Measurements from ENCODE around the gene GRAMD1B. TPM values are rescaled to one million over a fixed set of nuclear protein-coding genes. Genes with fewer than 3 reads are reported as not detected.
A peak's percentile ranks its signal among the peaks of the same experiment; 100 is the strongest.
"Not testable (repeated sequence)": the region's sequence is repeated elsewhere in the genome, so short reads cannot be mapped to it uniquely, and the experiment has no call there.

GRAMD1B gene
- total RNA-seq, 1 donor from 2014 or later = 19.0 TPM

DNA sequence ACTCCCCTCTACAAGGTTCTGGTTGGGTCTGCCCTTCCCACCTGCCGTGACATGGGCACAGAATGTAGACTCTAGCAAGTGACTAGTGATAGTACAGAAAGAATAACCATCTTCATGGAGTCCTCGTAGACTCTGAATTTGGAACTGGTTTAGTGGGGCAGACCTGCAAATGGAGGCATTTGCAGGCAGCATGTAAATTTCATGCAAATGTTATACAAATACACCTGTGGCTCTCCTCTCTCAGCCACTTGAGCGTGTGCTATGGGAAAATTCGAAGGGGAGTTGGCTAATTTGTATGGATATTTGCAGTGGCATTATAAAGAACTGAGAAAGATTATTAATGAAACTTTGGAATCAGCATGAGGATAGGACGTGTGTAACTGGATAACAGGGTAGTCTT is 139.3 kb downstream of the GRAMD1B start:
- no peak for DNase-seq

DNA sequence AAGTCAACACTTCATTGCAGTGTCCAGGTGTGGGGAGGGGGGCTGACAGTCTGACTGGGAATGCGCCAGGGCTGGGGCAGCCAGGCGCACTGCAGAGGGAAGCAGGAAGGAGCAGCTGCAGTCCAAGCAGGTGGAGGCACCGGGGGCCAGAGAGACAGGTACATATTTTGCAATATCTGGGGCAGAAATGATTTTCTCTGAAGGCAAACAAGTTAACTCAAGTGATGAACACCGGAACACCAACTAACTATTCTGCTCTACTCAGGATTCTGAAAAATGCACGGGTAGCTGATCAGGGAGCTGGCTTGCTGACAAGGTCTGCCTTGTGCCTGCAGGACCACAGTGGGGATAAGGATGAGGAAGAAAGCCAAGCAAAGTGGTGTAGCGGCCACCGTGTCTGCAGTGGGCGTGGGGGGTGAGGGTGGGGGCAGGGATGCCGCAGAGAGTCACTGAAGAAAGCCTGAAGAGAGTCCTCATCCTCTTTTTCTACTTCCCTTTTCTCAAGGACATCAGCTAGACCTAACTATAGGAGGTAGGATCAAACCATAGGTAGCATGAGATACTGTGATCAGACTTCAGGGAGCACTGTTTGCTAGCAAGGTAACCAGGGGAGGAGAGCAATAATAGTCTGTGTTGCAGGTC is 141.0 kb downstream of the GRAMD1B start:
- intact Hi-C loops (cut with DNase I) = no loop called here
- DNase-seq = no peak
- no peak for ATAC-seq (ENCODE audit: poor library complexity)

More for the DNA sequence above, 139.3 kb downstream of the GRAMD1B start:
- ATAC-seq (ENCODE audit: poor library complexity) = no peak
- intact Hi-C loops (cut with DNase I) = no loop called here

DNA sequence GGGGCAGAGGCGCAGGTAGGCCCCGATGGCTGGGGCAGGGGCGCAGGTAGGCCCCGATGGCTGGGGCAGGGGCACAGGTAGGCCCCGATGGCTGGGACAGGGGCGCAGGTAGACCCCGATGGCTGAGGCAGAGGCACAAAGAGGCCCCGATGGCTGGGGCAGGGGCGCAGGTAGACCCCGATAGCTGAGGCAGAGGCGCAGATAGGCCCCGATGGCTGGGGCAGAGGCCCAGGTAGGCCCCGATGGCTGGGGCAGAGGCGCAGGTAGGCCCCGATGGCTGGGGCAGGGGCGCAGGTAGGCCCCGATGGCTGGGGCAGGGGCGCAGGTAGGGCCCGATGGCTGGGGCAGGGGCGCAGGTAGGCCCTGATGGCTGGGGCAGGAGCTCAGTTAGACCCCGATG is 142.7 kb downstream of the GRAMD1B start:
- intact Hi-C loops (cut with DNase I); ATAC-seq (ENCODE audit: poor library complexity); DNase-seq: not testable (repeated sequence)

DNA sequence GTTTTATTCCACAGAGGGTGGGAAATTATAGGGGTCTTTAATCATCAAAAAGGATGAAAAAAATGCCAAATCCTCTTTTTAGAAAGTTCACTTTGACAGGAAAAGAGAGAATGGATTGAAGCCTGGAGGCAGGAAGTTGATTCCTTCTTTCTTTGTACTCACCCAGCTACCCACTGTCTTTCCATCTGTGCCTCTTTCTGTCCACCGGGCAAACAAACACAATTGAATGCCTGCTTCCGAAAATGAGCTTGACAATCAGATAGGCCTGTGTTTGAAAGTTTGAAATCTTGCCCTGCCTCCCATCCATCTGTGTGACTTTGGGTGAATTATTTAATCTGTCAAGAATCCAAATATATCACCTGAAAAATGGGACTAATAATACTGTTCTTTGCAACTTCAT is 143.2 kb downstream of the GRAMD1B start:
- intact Hi-C loops (cut with DNase I) = no loop called here
- DNase-seq (no peak), ATAC-seq (ENCODE audit: poor library complexity) (no peak)

DNA sequence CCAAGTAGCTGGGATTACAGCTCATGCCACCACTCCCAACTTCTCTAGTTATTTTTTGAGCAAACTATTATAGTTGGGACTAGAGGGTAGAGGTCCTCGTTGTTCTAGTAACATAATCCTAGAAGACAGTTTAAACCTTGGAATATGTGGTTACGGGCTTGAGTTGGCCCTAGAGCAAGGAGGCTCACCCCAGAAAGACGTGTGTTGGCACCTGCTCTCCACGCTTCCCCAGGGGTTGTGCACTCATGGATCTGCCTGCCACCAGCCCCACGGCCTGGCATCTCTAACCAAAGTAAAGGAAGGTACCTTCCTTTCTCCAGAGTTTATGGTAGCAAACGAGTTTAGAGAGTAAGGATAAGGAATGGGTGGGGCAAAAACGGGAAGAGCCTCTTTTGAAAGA is 145.4 kb downstream of the GRAMD1B start:
- ATAC-seq (ENCODE audit: poor library complexity) = no peak
- intact Hi-C loops (cut with DNase I) = no loop called here
- DNase-seq = no peak

DNA sequence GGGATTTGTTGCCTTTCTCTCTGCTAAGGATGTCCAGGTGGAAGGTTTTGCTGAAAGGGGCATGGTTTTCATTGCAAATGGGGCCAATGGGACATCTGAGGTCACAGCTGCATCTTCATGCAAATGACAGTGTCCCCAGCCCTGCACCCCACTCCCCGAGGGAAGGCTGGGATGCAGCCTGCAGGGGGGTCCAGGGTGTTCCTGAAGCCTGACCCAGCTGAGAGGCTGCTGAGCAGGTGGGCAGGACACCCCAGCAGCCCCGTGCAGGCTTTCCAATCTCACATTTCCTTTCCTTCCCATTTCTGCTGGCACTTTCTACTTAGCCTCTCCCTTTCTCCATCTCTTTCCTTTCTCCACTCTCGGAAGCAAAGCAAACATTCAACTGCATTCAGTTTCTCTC is 146.0 kb downstream of the GRAMD1B start:
- intact Hi-C loops (cut with DNase I) = loop anchor here (2.0 kb wide), 1 partner anchor 65 kb away; no protein-coding TSS in a partner anchor
- no peak for ATAC-seq (ENCODE audit: poor library complexity)
- DNase-seq = no peak

DNA sequence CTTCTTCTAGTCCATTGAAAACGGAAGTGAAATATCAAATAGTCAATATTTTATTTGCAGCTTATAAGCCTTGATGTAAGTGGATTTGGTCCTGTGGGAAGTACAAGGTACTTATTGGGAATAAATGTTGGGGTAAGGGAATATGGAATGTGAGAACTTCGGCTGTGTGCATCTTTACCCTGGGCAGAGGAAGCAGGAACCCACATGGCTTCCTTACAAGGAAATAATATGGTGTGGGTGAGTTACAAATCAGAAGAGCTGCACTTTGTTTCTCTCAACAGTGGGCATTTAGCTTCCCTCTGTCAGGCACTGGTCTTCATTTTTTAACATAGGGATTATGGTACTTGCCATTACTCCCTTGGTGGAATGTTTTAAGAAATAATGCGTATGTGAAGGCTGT is 146.4 kb downstream of the GRAMD1B start:
- DNase-seq (no peak), ATAC-seq (ENCODE audit: poor library complexity) (no peak)
- intact Hi-C loops (cut with DNase I) = loop anchor here (2.0 kb wide), 1 partner anchor 66 kb away; no protein-coding TSS in a partner anchor

DNA sequence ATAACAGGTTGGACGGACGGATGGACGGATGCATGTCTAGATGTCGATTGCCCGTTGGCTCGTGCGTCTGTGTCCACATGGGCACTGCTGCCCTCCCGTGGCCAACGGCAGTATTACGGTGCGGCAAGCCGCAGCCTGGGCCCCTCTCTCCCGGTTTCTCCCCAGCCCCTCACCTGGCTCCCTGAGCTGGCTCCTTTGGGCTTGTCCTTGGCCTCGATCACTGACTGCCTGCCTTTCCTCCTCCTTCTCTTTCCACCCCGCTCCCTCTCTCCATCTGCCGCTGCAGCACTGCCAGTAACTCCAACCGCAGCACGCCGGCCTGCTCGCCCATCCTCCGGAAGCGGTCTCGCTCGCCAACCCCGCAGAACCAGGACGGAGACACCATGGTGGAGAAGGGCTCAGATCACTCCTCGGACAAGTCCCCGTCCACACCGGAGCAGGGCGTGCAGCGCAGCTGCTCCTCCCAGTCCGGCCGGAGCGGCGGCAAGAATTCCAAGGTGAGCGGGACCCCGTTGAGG is 147.1 kb downstream of the GRAMD1B start:
- ATAC-seq (ENCODE audit: poor library complexity) (peak; percentile 77), DNase-seq (peak; percentile 83)
- intact Hi-C loops (cut with DNase I) = loop anchor here (2.0 kb wide), 1 partner anchor 66 kb away; no protein-coding TSS in a partner anchor

DNA sequence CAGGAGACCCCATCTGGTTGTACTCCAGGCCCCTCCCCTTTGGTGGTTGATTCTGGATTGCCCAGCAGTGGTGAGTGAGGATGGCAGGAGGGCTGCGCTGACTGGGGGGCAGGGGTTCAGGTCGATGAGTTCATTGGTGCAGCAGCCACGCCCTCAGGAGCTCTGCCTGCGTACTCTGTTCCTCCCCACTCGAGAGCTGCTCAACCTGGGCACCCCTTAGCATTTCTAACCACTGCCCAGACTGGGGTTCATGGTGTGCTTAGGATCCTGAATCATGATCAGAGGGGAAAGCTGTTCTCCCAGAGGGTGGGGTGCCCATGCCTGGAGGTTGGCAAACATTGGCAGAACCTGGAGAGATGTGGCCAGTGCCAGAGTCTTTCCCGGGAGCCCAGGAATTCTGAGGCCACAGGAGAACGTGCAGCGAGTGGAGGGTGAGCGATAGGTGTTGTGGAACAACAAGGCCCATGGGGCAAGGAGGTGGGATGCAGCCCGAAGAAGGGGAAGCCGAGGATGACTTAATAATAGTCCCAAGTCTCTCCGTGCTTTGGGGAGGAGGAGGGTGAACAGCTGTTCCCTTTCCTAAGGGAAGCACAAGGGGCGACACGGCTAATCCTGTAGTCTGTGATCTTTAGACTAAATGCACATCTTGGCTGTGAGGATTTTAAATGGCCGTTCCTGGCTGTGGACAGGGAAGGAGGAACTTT is 148.9 kb downstream of the GRAMD1B start:
- DNase-seq = no peak
- intact Hi-C loops (cut with DNase I) = no loop called here

DNA sequence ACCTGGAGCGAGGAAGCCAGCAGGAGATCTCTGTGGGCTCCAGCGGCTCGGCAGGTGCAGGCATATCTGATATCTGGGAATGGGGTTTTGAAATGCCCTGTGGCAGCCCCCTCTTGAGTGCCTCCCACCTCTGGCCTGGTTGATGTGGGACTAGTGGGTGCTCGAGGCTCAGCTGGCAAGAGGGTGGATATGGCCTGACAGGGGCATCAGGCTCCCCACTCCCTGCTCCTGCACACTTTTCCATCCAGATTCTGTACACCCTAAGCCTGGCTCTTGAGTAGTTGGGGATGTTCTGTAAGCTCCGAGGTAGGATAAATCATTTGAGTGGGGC is 149.4 kb downstream of the GRAMD1B start:
- intact Hi-C loops (cut with DNase I) = no loop called here
- no peak for ATAC-seq (ENCODE audit: poor library complexity)
- no peak for DNase-seq

More for the DNA sequence above, 148.9 kb downstream of the GRAMD1B start:
- no peak for ATAC-seq (ENCODE audit: poor library complexity)

DNA sequence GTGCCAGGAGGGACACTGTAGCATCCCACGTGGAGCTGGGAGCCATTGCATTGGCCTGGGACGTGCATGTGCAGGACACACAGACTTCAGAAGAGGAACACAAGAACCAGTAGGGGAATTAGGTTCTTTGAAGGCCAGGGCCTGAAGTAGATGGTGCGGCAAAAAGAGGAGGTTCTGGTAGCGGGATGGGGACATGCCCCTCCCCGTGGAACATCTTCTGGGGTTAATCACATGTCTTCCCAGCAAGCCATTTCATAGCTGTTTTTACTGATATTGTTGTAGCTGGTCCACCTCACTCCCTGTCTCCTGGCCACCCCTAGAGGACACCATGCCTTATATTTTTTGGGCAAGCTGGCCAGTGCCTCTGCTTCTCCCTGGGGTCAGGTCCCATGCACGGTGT is 150.1 kb downstream of the GRAMD1B start:
- ATAC-seq (ENCODE audit: poor library complexity) (no peak), DNase-seq (no peak)
- intact Hi-C loops (cut with DNase I) = loop anchor here (2.0 kb wide), 1 partner anchor 127 kb away; no protein-coding TSS in a partner anchor

DNA sequence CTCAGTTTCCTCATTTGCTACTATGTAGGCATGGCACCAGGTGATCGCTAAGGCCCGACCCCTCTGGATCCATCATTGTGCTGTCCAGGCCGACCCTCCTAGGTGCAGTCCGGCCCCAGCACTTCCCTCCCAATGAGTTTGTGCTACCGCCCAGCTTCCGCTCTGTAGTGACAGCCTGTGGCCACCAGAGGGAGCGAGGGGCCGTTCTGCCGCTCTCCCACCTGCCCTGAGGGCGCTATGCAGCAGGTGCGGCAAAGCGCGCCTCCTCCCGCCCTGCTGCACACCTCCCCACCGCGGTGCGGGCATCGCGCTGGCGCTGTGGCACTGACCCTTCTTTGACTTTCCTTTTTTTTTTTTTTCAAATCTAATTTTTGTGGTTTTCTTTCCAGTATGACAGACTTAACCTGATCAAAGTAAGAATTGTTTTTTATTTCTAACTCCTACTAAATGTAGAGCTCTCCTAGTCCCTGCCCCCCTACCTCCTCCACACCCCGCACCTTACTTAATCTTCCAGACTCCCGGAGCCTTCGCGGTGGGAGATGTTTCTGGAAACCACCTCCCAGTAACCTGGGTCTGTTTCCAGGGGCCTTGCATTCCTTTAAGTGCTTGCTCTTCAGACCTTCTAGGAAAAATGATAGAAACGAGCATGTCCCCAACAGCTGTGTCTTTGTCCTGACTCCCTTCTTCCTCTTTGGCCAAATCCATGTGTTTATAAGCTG is 150.6 kb downstream of the GRAMD1B start:
- DNase-seq = peak; percentile 67
- intact Hi-C loops (cut with DNase I) = loop anchor here (2.0 kb wide), 1 partner anchor 126 kb away; no protein-coding TSS in a partner anchor
- peak; percentile 78 for ATAC-seq (ENCODE audit: poor library complexity)

DNA sequence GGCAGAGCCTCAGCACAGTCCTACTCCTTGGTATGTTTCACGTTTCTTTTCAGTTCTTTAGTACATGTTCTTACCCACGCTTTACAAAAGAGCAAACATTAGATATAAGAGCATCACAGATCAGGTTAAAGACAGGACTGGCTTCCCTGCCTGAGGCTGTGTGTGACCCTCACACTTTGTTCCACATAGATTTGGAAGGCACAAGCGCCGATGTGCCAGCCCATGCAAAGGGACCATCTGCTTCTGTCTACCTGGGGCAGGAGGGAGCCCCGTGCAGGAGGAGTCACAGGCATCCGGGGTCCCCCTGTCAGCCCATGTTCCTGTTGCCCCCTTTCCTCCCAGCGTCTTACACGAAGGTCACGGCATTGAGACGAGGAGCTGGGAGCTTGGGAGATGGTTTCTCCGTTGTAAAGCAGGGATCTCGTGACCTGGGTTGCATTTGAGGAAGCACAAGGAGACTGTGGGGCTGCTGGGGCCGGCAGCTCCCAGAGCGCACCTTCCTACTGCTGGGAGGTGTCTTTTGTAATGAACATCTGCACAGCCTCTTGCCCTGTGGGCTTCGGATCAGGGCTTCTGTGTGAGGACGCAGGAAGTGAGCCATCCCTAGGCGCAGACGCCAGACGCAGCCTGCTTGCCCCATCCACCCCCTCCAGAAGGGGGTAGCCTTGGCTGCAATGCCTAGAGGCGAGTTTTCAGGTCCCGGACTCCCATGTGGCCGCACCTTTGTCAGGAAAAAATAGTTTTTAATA is 151.8 kb downstream of the GRAMD1B start:
- DNase-seq (no peak), ATAC-seq (ENCODE audit: poor library complexity) (no peak)
- intact Hi-C loops (cut with DNase I) = loop anchor here (2.0 kb wide), 1 partner anchor 125 kb away; no protein-coding TSS in a partner anchor

DNA sequence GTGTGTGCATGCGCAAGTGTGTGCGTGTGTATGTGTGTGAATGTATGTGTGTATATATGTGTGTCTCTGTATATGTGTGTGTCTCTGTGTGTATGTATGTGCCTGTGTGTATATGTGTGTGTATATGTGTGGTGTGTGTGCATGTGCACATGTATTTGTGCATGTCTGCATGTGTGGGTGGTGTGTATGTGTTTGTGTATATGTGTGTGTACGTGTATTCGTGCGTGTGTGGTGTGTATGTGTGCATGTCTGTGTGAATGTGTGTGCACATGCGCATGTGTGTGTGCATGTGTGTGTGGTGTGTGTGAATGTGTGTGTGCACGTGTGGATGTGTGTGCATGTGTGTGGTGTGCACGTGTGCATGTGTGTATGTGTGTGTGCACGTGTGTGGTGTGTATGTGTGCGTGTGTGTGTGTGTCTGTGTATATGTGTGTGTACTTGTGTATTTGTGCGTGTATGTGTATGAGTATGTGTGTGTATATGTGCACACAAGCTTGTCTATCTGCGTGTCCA is 153.0 kb downstream of the GRAMD1B start:
- DNase-seq = no peak
- intact Hi-C loops (cut with DNase I) = no loop called here
- ATAC-seq (ENCODE audit: poor library complexity) = no peak

DNA sequence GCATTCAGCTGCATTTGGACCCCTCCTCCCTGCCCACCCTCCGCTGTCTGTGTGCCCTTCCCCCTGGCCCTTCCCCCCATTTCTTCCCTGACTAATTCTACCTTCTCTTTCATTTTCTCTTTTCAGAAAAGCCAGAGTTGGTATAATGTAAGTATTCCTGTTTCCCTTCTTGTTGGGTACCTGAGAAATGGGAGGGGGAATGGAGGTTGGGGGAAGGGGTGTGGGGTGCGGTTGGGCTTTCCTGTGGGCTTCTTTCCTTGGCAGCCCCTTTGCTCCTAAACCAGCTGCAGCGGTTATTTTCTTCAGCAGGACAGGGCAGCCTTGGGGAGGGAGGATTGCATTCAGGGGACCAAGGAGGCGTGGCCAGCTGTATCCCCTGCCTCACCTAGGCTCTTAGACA is 154.1 kb downstream of the GRAMD1B start:
- no peak for DNase-seq
- no peak for ATAC-seq (ENCODE audit: poor library complexity)
- intact Hi-C loops (cut with DNase I) = no loop called here

DNA sequence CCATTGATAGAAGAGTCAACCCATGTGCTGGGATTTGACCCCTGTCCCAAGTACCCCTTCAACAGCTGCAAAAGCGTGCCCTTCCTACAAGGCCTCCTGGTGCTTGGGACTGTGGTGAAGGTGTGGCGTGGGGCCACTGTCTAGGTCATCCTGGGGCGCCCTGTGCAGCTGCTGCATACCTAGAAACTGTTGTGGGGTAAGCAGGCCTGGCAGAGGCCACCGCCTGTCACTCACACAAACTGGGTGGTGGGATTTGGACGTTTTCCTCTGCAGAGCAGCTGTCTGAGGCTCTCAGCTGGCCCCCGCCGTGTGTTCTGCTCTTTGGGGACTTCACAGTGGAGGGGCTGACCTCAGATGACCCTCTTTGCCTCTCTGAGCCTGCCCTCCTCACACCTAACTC is 154.7 kb downstream of the GRAMD1B start:
- ATAC-seq (ENCODE audit: poor library complexity) (no peak), DNase-seq (no peak)
- intact Hi-C loops (cut with DNase I) = no loop called here

DNA sequence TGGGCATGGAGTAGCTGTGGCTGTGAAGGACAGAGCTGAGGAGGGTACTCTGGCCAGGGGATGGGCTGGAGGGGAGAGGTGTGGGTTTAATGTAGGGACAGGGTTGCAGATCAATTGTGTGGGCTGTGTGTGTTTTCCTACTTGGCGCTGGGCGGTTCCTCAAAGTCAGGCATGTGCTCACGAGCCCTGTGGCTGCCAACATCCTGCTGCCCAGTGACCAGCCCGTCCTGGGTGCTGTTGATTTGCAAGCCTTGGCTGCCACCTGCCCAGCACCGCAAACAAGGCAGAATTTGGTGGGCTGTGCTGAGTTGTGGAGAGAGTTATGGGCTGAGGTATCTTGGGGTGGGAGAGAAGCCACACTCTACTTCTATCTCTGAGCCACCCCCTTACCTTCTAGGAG is 155.1 kb downstream of the GRAMD1B start:
- no peak for DNase-seq
- intact Hi-C loops (cut with DNase I) = no loop called here
- ATAC-seq (ENCODE audit: poor library complexity) = no peak

DNA sequence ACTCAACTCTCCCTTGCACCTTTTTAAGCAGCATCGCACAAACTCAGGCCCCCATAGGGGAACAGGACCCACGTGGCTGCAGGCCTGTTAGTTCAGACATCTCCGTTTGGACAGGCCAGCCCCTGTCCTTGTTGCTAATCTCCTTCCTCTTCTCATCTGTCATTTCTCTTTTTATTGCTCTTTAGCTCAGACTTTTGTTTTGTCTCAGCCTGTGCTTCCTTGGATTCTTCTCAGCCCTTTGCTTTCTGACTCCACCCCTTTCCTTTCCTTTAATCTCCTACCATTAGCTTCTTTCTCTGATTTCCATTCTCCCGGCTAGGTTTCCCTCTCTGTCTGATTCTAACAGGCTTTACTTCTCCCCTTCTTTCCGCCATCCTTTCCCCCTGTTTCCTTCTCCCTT is 155.6 kb downstream of the GRAMD1B start:
- DNase-seq = no peak
- ATAC-seq (ENCODE audit: poor library complexity) = no peak
- intact Hi-C loops (cut with DNase I) = no loop called here

DNA sequence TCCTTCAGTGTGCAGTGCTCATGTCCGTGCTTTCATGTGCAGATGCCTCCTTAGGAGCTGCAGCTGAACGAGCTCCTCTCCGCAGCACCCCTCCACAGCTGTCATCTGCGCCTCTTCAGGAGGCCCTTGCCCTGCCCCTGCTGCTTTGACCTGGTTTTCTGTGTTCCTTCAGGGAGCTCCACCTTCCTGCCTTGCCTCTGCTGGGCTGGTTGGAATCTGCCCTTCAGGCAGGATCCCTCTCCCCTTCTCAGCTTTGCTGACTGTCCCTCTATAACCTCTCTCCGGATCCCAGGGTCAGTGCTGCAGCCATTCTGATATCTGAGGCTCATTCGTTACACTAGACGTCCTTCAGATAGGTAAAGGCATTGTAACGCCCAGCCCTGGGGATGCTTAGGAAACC is 156.5 kb downstream of the GRAMD1B start:
- ATAC-seq (ENCODE audit: poor library complexity) (no peak), DNase-seq (no peak)
- intact Hi-C loops (cut with DNase I) = no loop called here

Measured in Right ventricle myocardium superior (tissue), 1 donor.